ENCODE measurements around the gene BUD13. TPM values are rescaled to one million over a fixed set of nuclear protein-coding genes. Genes with fewer than 3 reads are reported as not detected.
A peak's percentile ranks its signal among the peaks of the same experiment; 100 is the strongest.

The BUD13 gene
- polyA plus RNA-seq, 1 of the 3 experiments (the other 2 are of a cell fraction): 15.5 TPM

DNA sequence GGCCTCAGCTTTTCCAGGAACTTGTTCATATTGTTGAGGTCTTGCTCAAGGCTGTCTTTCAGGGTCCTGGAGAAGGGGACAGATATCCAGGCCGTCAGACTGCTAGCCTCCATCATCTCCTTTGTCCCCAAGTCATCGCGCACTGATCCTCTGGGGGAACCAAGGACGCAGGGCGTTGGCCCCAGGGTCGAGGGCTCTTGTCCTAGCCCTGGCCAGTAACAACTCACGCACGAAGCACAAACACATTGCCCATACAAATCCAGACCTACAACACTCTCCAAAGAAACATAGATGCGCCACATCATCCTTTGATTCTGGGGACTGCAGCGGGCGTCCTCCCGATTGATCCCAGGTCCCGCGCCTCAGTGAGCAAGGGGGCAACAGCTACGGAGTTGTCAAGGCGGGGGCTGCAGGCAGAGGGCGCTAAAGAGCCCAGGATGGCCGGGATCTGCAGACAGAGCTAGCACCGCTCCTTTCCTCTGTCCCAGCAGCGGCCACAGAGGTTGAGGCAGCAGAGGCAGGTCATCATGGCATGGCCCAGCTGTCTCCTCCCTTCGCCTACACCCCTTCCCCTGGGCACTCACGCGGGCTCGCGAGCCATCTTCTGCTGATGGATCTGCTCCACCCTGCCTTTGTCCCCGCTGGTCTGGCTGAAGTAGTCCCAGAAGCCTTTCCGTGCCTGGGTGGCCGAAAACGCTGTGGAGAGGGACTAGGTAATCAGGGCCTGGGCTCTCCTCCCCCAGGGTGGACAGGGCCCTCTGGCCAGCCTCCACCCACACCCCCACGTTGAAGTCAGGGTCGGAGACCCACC is 18.4 kb upstream of the BUD13 start:
- H3K36me3 ChIP-seq (replicated peaks in 1 of 2; ENCODE audit: control insufficient read depth in 1 of 2, insufficient read depth in 2 of 2, low read length in 1 of 2): peaks cover 3 to 5% of the 10 kb centered on the region in 2 experiments
- H3K9ac ChIP-seq: no peak overlapping the region
- H3F3A ChIP-seq (replicated peaks; ENCODE audit: insufficient read depth): peaks cover 11% of the 10 kb centered on the region
- H3K79me2 ChIP-seq (ENCODE audit: insufficient read depth): peaks cover 14% of the 10 kb centered on the region
- H2AFZ ChIP-seq (ENCODE audit: low read depth): no peak overlapping the region
- H3K9me3 ChIP-seq: no peaks in the 10 kb centered on the region
- 47% methylated on average over 20 of the region's 31 CpGs for WGBS (ENCODE audit: low lambda C conversion rate)
- H3K27ac ChIP-seq (ENCODE audit: low read depth in 2 of 2, low read length in 1 of 2): no peak overlapping the region
- no peaks in the 10 kb centered on the region for H3K9me2 ChIP-seq
- H3K27me3 ChIP-seq (ENCODE audit: insufficient read depth): no peaks in the 10 kb centered on the region
- POLR2A ChIA-PET: interaction anchor here (0.8 to 1.8 kb wide), 2 partner anchors 45 to 306 kb away, joined by 3 to 9 read pairs; no protein-coding TSS in a partner anchor
- peak; percentile 92 for DNase-seq
- H3K4me2 ChIP-seq: no peak overlapping the region
- CTCF ChIA-PET: interaction anchor here (0.5 to 11.4 kb wide), 70 partner anchors 9 to 1839 kb away, joined by 3 to 268 read pairs (median 5); partner anchors contain the start of genes APOA1, APOA4, PAFAH1B2 and PCSK7
- no peak overlapping the region; a peak in 1 of 4 replicates for H3K4me3 ChIP-seq (ENCODE audit: low read depth in 2 of 2, low read length in 1 of 2)
- TF ChIP-seq RAD21 (IDR thresholded peaks at IDR 0.05; ENCODE audit: low read length) (peak; percentile 82), SMC3 (IDR thresholded peaks at IDR 0.05; ENCODE audit: low read depth, low read length) (peak; percentile 94), PBX3 (IDR thresholded peaks at IDR 0.05) (no peak)
- TF ChIP-seq, protein P1, sequence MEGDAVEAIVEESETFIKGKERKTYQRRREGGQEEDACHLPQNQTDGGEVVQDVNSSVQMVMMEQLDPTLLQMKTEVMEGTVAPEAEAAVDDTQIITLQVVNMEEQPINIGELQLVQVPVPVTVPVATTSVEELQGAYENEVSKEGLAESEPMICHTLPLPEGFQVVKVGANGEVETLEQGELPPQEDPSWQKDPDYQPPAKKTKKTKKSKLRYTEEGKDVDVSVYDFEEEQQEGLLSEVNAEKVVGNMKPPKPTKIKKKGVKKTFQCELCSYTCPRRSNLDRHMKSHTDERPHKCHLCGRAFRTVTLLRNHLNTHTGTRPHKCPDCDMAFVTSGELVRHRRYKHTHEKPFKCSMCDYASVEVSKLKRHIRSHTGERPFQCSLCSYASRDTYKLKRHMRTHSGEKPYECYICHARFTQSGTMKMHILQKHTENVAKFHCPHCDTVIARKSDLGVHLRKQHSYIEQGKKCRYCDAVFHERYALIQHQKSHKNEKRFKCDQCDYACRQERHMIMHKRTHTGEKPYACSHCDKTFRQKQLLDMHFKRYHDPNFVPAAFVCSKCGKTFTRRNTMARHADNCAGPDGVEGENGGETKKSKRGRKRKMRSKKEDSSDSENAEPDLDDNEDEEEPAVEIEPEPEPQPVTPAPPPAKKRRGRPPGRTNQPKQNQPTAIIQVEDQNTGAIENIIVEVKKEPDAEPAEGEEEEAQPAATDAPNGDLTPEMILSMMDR (IDR thresholded peaks at IDR 0.05): peak; percentile 76
- H4K20me1 ChIP-seq (ENCODE audit: insufficient read depth): no peaks in the 10 kb centered on the region
- H3K4me1 ChIP-seq (ENCODE audit: control insufficient read depth in 1 of 2, insufficient read depth in 2 of 2, low read depth in 1 of 2, low read length in 1 of 2): peaks cover 8 to 19% of the 10 kb centered on the region in 2 experiments; a peak in 3 of 4 replicates

DNA sequence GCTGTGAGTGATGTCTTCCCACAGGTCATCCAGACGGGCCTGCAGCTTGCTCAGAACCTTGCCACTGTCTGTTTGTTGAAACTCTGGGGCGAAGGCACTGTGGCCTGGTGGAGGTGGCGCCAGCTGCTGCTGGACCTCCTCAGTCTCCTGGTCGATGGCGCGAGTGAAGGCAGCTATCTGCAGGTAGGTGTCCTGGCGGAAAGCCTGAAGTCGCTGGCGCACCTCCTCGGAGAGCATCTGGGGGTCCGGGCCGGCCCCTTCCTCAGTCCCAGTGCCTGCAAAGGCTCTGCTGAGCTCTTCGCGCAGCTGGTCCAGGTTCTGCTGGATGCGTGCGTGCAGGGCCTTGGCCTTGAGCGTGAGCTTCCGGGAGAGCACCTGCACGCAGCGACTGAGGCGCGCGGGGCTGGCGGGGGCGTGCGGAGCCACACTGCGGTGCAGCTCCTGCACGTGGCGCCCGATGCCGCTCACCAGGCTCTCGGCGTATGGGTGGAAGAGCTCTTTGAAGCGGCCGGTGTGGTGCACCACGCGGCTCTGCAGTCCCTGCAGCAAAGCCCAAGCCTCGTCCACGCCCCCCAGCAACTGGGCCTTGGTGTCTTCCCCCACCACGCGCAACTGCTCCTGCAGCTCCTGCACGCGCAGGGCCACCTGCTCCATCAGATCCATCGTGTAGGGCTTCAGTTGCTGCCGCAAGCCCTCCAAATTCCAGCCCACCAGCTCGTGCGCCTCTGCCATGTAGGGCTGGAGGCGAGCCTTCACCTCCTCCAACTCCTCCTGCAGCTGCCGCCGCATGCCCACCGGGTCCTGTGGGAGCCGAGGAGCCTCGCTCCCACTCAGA is 17.6 kb upstream of the BUD13 start:
- H3K27ac ChIP-seq (ENCODE audit: low read depth in 2 of 2, low read length in 1 of 2): no peak overlapping the region
- no peaks in the 10 kb centered on the region for H3K9me3 ChIP-seq
- 88% methylated on average over 36 of the region's 53 CpGs for WGBS (ENCODE audit: low lambda C conversion rate)
- no peaks in the 10 kb centered on the region for H3K27me3 ChIP-seq (ENCODE audit: insufficient read depth)
- H3K79me2 ChIP-seq (ENCODE audit: insufficient read depth): peaks cover 21% of the 10 kb centered on the region
- no peaks in the 10 kb centered on the region for H3K9me2 ChIP-seq
- no peak overlapping the region for H3K4me3 ChIP-seq (ENCODE audit: low read depth in 2 of 2, low read length in 1 of 2)
- DNase-seq: no peak
- POLR2A ChIA-PET: interaction anchor here (0.8 to 1.8 kb wide), 2 partner anchors 46 to 307 kb away, joined by 3 to 9 read pairs; no protein-coding TSS in a partner anchor
- CTCF ChIA-PET: interaction anchor here (0.5 to 11.4 kb wide), 61 partner anchors 10 to 1840 kb away, joined by 3 to 268 read pairs (median 5); partner anchors contain the start of genes APOA1, APOA4, RNF214 and SIDT2
- H3K9ac ChIP-seq: no peak overlapping the region
- peaks cover 11% of the 10 kb centered on the region for H3F3A ChIP-seq (replicated peaks; ENCODE audit: insufficient read depth)
- H3K36me3 ChIP-seq (replicated peaks in 1 of 2; ENCODE audit: control insufficient read depth in 1 of 2, insufficient read depth in 2 of 2, low read length in 1 of 2): peaks cover 9 to 14% of the 10 kb centered on the region in 2 experiments
- no peaks in the 10 kb centered on the region for H4K20me1 ChIP-seq (ENCODE audit: insufficient read depth)
- peaks cover 8 to 20% of the 10 kb centered on the region in 2 experiments; a peak in 3 of 4 replicates for H3K4me1 ChIP-seq (ENCODE audit: control insufficient read depth in 1 of 2, insufficient read depth in 2 of 2, low read depth in 1 of 2, low read length in 1 of 2)
- H3K4me2 ChIP-seq: no peak overlapping the region
- H2AFZ ChIP-seq (ENCODE audit: low read depth): no peak overlapping the region
- TF ChIP-seq RAD21 (IDR thresholded peaks at IDR 0.05; ENCODE audit: low read length): no peak
- TF ChIP-seq, protein P2, sequence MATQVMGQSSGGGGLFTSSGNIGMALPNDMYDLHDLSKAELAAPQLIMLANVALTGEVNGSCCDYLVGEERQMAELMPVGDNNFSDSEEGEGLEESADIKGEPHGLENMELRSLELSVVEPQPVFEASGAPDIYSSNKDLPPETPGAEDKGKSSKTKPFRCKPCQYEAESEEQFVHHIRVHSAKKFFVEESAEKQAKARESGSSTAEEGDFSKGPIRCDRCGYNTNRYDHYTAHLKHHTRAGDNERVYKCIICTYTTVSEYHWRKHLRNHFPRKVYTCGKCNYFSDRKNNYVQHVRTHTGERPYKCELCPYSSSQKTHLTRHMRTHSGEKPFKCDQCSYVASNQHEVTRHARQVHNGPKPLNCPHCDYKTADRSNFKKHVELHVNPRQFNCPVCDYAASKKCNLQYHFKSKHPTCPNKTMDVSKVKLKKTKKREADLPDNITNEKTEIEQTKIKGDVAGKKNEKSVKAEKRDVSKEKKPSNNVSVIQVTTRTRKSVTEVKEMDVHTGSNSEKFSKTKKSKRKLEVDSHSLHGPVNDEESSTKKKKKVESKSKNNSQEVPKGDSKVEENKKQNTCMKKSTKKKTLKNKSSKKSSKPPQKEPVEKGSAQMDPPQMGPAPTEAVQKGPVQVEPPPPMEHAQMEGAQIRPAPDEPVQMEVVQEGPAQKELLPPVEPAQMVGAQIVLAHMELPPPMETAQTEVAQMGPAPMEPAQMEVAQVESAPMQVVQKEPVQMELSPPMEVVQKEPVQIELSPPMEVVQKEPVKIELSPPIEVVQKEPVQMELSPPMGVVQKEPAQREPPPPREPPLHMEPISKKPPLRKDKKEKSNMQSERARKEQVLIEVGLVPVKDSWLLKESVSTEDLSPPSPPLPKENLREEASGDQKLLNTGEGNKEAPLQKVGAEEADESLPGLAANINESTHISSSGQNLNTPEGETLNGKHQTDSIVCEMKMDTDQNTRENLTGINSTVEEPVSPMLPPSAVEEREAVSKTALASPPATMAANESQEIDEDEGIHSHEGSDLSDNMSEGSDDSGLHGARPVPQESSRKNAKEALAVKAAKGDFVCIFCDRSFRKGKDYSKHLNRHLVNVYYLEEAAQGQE (IDR thresholded peaks at IDR 0.05; ENCODE audit: low read depth, low read length): no peak
- TF ChIP-seq TCF12 (IDR thresholded peaks at IDR 0.05): no peak
- no peak for TF ChIP-seq FOXM1 (IDR thresholded peaks at IDR 0.05; ENCODE audit: low read depth)
- no peak for TF ChIP-seq SIN3A (IDR thresholded peaks at IDR 0.05; ENCODE audit: borderline replicate concordance, low read depth, low read length)
- TF ChIP-seq RFX5 (IDR thresholded peaks at IDR 0.05; ENCODE audit: low read length): no peak
- TF ChIP-seq, protein P3, sequence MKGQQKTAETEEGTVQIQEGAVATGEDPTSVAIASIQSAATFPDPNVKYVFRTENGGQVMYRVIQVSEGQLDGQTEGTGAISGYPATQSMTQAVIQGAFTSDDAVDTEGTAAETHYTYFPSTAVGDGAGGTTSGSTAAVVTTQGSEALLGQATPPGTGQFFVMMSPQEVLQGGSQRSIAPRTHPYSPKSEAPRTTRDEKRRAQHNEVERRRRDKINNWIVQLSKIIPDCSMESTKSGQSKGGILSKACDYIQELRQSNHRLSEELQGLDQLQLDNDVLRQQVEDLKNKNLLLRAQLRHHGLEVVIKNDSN (IDR thresholded peaks at IDR 0.05; ENCODE audit: borderline replicate concordance, low read depth): no peak
- no peak for TF ChIP-seq CHD2 (IDR thresholded peaks at IDR 0.05; ENCODE audit: low read length, partially characterized antibody)
- TF ChIP-seq, protein P1 (IDR thresholded peaks at IDR 0.05): no peak
- TF ChIP-seq MEF2A (IDR thresholded peaks at IDR 0.05; ENCODE audit: borderline replicate concordance, low read depth): no peak

Data from SK-N-SH (cell line).